CD4-positive, alpha-beta T cell treated with Interferon gamma for 1 hour (primary cell): ENCODE measurements around the gene OBSCN.

Experiments
- DNase-seq: peaks from one replicate; pipeline ENCODE4 v3.0.0-alpha.2; 2020

Gene OBSCN

DNA sequence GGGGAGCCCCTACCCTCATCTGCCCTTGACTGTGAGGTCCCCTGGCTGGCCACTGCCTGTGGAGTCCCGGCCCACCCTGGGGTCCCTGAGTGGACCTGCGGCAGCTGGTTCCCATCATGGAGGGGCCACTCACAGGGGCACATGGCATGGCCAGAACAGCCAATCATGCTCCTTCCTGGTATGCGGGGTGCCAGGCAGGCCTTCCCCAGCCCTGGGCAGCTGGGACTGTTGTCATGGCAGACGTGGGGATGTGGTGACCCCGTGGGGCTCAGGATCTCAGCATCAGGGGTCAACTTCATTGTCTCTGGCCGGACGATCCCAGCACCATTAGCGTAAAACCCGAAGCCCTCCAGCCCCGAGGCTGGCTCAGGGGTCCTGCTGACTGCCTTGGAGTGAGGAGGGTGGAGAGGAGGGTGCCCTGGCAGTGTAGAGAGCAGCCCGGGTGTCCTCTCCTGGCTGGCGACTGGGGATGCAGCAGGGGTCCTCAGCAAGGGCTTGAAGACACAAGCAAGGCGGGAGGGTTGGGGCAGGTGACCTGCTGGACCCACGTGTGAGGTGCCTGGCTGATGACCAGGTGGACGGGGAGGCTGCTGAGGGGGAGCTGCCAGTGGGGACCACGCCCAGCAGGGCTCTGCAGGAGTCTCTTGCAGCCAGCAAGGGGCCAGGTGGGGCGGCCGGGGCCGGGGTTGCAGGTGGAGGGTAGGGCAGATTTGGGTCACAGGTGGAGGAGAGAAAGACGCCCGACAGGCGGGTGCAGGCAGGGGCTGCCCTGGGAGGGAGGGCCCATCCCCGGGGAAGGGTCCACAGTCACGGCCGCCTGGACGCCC, 153.7 kb downstream of the OBSCN start:
- DNase-seq, result no peak

DNA sequence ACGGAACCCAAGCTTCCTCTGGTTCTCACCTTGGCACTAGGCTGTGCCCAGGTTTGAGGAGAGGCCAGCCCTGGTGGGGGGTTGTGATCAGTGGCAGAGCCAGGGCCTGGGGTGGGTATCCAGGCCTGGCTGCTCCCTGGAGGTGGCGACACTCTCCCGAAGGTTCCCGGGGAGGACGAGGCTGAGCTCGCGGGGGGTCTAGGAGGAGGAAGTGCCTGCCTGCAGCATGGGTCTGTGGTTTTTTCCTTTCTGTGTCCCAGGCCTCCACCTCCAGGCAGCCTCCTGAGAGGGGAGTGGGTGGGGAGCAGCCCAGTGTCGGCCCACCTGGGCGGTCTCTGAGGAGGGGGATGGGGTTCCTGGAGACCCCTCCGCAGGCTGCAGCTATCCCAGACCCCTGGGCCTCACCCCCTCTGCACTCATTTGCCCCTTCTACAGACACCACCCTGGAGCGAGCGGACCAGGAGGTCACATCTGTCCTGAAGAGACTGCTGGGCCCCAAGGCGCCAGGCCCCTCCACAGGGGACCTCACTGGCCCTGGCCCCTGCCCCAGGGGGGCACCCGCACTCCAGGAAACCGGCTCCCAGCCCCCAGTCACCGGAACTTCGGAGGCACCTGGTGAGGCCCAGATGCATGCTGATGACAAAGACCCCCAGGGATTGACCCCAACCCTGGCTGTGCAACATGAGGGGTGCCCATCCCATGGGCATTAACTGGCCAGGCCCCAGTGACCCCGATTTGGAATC, 154.5 kb downstream of the OBSCN start:
- DNase-seq, result no peak

DNA sequence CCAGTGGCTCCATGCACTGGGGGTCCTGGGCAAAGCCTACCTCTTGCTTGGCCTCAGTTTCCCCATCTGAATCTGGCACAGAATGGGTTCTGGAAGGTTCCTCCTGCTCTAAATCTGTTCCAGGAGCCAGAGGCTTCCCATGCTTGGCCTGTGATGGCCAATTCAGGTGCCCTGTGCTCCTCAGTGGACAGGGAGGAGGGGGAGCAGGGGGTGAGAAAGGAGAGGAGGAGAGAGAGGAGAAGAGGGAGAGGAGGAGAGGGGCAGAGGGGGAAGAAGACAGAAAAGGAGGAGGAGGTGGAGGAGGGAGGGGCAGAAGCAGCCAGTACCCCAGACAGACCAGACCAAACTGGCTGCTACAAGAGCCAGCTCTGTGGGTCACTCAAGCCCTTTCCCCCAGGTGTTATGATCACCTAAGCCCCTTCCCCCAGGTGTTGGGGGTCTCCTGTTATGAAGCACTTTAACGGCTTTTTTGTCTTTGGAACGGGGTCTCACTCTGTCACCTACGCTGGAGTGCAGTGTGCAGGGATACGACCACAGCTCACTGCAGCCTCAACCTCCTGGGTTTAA, 155.1 kb downstream of the OBSCN start:
- no peak for DNase-seq

DNA sequence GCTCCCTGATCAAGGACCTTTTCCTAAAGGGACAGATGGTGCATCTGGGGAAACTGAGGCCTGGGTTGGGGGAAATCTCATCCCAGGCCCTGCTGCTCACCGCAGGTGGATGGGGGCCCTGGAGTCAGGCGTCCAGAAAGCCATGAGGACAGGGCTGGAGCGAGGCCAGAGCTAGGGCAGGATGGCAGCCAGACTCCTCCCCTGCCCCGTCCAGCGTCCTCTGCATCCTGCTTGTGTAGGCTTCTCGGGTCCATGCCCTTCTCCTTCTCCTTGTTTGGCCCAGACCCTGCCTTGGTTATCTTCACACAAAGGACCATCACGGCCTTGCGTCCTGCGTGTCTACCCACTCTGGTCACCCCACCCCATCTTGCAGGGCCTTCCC, 155.8 kb downstream of the OBSCN start:
- no peak for DNase-seq

DNA sequence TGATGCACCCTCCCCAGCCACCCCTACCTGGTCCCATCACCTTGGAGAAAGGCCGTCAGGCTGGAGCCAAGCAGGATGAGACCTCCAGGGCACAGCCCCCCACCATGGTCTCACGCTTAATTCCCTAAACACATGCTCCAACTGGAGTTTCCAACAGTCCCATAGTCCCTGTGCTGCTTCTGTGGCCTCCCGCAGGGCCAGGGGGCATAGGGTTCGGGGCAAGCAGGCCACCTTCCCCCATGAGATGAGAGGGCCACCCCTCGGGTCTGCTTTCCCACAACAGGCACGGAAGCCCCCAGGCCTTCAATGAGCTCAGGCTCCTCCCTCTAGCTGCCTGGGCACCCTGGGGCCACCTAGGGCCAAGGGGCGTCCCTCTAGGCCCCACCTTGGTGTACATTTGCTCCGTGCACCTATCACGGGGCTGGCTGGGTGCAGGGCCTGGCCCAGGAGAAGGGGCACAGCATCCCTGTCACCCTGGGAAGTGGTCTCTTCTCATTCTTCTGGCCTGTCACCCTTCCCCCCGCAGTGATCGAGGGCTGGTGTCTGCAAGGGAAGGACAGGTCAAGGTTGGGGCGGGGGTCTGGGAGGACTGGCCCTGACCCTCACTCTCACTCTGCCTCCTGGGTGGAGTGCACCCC, 156.3 kb downstream of the OBSCN start:
- DNase-seq, result no peak

DNA sequence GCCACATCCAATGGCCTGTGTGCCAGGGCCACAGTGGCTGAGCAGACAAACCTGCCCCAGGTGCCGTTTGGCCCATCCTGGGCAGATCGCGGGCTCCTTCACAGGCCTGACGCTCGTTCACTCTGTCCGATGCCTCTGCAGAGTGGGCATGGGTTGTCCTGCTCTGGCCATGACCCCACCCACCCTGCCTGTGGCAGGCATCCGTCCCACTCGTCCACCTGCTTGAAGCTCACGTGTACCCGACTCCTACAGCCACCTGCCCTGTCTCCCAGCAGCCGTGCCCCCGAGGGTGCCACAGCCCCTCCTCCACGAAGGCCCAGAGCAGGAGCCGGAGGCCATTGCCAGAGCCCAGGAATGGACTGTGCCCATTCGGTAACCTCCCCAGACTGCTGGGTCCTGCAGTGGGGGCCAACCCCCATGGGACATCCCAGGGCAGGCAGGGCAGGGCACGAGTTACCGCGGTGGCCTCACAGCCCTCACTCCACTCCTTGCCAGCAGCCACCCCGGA, 156.9 kb downstream of the OBSCN start:
- DNase-seq, result no peak

DNA sequence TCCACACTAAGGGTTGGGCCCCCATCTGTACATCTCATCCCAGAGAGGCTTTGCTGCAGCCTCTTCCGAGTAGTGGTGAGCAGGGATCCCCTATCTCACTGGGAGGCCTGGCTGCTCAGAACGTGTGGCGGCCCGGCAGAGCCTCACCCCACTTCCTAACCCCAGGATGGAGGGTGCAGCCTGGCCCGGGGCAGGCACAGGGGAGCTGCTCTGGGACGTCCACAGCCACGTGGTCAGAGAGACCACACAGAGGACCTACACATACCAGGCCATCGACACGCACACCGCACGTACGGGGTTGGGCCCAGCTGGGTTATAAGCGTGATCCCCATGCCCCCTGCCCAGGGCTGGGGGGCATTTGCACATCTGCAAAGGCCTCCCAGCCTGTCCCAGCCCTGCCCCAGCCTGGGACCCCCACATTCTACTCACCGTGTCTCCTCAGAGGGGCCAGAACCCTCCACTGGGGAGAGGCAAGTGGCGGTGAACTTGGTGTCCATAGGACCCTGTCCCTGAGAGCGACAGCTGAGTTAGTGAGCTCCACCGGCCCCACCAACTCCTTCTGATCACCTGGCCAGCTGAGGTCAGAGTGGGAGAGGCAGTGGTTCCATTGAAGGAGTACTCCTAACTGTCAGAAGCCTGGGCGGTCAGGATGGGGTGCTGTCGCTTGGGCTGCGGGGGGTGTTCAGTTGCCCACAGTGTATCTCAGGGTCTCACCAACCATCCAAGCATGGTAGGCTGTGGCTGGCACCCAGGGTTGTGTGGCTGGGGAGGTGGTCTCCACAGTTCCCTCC, 157.6 kb downstream of the OBSCN start:
- no peak for DNase-seq

DNA sequence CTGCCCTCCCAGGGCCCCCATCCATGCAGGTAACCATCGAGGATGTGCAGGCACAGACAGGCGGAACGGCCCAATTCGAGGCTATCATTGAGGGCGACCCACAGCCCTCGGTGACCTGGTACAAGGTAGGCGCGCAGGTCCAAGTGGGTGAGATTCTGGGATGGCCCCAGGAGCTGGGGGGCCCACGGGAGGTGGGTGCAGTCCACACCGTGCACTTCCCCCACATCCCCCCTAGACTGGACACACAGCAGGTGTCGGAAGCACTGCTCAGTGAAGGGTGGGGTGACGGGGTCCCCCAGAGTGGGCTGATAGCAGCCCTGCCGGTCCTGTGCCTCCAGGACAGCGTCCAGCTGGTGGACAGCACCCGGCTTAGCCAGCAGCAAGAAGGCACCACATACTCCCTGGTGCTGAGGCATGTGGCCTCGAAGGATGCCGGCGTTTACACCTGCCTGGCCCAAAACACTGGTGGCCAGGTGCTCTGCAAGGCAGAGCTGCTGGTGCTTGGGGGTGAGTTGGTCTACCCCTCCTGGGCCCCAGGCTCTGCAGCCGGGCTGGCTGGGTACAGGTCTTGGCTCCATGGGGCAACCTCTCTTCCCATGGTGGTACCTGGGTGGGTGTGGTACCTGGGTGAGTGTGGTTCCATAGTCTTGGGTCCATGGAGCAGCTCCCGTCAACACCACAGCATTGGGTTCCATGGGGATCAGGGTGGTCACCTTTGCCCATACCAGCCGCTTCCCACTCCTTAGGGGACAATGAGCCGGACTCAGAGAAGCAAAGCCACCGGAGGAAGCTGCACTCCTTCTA, 158.4 kb downstream of the OBSCN start:
- DNase-seq, result no peak

DNA sequence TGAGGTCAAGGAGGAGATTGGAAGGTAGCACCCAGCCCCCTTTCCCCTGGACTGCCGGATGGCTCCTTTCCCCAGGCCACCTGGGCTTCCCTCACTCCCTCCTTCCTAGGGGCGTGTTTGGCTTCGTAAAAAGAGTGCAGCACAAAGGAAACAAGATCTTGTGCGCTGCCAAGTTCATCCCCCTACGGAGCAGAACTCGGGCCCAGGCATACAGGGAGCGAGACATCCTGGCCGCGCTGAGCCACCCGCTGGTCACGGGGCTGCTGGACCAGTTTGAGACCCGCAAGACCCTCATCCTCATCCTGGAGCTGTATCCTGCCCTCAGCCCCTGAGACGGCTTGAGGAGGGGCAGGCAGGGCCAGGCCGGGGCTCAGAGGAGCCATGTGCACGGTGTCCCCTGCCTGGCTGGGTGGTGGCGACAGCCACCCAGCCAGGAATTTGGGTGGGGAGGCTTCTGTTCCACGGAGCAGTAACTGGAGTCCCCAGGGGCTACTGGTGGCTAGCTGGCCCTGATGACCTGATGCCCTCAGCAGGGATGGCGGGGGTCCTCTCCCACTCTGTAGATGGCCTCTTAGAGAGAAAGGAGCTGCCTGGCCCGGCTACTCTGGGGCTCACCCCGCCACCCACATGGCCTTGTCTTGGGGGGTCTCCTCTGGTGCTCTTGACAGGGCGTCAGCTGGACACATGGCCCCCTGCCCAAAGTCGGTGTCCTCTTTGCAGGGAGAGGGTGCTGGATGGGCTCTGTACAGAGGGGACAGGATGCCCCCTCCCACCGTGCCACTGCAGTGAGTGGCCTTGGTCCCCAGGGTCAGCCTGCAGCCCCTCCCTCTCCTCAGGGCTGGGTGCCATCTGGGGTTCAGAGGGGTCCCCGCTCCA, 159.3 kb downstream of the OBSCN start:
- no peak for DNase-seq

DNA sequence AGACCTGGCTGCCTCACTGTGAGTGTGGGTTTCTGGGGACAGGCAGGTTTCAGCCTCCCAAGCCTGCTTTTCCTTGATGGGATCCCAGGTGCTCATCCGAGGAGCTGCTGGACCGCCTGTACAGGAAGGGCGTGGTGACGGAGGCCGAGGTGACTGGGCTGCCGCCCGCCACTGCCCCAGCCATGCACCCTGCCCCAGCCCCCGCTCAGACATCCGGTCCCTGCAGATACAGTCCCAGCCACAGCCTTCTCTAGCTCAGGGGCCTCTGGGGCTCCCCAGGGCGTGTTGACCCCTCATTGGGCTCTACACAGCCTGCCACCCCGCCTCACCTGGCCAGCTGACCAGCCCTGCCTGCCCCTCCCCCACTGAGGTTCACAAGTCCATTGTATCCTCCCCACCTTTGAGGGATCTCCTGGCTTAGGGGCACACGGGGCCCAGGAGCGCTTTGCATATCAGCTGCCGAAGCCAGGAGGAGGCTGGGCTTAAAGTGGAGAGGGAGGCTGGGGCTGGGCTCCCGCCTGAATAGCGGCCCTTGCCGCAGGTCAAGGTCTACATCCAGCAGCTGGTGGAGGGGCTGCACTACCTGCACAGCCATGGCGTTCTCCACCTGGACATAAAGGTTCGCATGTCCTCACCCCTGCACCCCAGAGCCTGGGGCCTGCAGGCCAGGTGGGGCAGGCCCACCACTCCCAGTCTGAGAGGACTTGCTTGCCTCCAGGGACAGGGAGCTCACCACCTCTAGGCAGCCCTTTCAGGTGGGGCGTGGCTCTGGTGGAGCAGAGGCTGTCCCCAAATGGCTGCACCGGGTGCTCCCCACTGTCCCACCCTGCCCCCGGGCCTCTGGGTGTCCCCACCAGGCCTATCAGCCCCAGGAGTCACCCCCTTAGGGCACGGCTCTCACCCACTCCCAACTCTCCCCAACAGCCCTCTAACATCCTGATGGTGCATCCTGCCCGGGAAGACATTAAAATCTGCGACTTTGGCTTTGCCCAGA, 160.3 kb downstream of the OBSCN start:
- no peak for DNase-seq

DNA sequence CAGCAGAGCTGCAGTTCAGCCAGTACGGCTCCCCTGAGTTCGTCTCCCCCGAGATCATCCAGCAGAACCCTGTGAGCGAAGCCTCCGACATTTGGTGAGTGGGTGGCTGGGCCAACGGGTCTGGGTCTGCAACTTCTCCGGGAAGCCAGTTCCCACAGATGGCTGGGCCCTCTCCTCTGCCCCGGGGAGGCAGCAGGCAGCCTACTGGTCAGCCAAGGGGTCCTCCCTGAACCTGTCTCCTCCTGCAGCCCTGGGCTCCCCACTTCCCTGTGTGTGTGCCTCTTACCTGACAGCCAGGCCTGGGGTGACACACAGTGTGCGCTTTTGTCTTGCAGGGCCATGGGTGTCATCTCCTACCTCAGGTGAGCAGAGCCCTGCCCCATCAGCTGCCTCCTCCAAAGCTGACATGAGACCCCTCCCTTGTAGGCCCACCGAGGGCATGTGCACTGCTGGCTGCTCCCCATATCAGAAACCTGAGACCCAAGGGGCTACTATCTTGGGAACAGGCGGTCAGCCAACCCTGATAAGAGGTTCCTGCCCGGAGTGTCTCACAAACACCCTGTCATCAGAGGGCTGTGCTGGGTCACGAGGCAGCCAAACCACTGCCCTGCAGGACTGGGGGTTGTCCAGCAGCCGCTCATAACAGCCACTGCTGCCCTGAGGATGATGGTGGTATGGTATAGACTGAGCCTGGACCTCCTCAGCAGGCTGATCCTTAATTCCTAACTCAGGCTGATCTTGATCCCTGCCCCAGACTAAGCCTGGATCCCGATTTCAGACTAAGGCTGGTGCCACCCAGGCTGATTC, 161.2 kb downstream of the OBSCN start:
- no peak for DNase-seq

DNA sequence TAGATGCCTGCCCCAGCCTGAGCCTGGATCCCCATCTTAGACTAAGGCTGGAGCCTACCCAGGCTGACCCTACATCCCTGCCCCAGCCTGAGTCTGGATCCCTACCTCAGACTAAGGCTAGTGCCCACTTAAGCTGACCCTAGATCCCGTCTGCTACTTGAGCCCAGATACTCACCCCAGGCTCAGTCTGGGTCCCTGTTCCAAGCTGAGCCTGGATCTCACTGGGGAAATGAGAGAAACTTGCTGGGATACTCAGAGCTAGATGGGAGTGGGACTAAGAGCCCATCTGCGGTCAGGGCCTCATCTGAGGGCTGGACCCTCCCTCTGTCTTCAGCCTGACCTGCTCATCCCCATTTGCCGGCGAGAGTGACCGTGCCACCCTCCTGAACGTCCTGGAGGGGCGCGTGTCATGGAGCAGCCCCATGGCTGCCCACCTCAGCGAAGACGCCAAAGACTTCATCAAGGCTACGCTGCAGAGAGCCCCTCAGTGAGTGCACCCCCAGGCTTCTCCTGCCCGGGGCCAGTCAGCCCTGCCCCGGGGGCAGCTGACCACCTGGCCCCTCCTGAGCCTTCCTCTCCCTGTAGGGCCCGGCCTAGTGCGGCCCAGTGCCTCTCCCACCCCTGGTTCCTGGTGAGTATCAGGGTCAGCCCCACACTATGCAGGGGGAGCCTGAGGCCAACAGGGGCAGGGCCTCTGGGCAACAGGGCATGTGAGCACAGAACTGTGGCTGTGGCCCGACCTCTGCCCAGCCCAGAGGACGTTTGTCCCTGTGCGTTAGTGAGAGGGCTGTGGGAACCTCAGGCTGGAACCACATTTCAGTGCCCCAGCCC, 162.0 kb downstream of the OBSCN start:
- DNase-seq, result no peak

DNA sequence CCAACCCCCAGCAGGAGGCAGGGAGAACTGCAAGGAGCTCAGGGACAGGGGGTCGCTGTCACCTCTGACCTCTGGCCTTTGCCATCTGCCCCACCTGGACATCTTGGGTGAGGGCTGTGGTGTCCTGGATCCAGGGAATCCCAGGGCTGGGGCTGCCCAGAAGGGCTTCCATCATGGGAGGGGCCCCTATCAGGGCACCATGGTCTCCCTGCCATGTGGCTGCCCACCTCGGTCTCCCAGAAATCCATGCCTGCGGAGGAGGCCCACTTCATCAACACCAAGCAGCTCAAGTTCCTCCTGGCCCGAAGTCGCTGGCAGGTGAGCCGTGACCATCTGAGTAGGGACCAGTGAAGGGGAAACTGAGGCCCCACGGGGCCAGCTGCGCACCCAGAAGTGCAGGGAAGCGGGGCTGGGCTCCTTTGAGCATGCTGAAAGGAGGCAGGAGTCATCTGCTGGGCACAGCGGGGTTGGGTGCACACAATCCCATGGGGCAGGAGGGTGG, 162.6 kb downstream of the OBSCN start:
- DNase-seq, result no peak

DNA sequence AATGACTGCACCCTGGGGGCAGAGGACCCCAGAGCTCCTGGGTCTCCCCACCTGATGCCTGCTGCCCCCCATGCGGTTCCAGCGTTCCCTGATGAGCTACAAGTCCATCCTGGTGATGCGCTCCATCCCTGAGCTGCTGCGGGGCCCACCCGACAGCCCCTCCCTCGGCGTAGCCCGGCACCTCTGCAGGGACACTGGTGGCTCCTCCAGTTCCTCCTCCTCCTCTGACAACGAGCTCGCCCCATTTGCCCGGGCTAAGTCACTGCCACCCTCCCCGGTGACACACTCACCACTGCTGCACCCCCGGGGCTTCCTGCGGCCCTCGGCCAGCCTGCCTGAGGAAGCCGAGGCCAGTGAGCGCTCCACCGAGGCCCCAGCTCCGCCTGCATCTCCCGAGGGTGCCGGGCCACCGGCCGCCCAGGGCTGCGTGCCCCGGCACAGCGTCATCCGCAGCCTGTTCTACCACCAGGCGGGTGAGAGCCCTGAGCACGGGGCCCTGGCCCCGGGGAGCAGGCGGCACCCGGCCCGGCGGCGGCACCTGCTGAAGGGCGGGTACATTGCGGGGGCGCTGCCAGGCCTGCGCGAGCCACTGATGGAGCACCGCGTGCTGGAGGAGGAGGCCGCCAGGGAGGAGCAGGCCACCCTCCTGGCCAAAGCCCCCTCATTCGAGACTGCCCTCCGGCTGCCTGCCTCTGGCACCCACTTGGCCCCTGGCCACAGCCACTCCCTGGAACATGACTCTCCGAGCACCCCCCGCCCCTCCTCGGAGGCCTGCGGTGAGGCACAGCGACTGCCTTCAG, 163.3 kb downstream of the OBSCN start:
- DNase-seq, result no peak

DNA sequence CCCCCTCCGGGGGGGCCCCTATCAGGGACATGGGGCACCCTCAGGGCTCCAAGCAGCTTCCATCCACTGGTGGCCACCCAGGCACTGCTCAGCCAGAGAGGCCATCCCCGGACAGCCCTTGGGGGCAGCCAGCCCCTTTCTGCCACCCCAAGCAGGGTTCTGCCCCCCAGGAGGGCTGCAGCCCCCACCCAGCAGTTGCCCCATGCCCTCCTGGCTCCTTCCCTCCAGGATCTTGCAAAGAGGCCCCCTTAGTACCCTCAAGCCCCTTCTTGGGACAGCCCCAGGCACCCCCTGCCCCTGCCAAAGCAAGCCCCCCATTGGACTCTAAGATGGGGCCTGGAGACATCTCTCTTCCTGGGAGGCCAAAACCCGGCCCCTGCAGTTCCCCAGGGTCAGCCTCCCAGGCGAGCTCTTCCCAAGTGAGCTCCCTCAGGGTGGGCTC, 163.9 kb downstream of the OBSCN start:
- no peak for DNase-seq
